Stomach smooth muscle (tissue), 2 donors: ENCODE results near the gene SPEF2.

ENCODE experiments used
- H3K27ac ChIP-seq: one replicate; pipeline ENCODE4 v1.7.0; 2013; ENCODE audit warnings: mild to moderate bottlenecking, low read length, inconsistent platforms
- H3K27me3 ChIP-seq, 2 donors: one replicate each; pipeline ENCODE4 v1.7.0; 2013; ENCODE audit warnings: low read length in 2 of 2; ENCODE audit not compliant: insufficient read depth in 2 of 2, control insufficient read depth in 1 of 2
- H3K36me3 ChIP-seq, 2 donors: one replicate each; pipeline ENCODE4 v1.7.0; 2013; ENCODE audit warnings: low read length in 2 of 2; ENCODE audit not compliant: control insufficient read depth in 2 of 2, insufficient read depth in 2 of 2
- H3K4me1 ChIP-seq: one replicate; pipeline ENCODE4 v1.7.0; 2013; ENCODE audit warnings: low read length; ENCODE audit not compliant: control insufficient read depth, insufficient read depth
- H3K4me3 ChIP-seq, 2 donors: one replicate each; pipeline ENCODE4 v1.7.0; 2013; ENCODE audit warnings: low read length in 2 of 2
- H3K9ac ChIP-seq, 2 donors: one replicate each; pipeline ENCODE4 v1.7.0; 2013; ENCODE audit warnings: low read length in 2 of 2, mild to moderate bottlenecking in 1 of 2
- H3K9me3 ChIP-seq, 2 donors: one replicate each; pipeline ENCODE4 v1.7.0; 2013; ENCODE audit warnings: low read length in 2 of 2; ENCODE audit not compliant: control insufficient read depth in 2 of 2
- donor health status: healthy.
- donor health status: Pancreatic carcinoma.

SPEF2 gene

GRCh38 chr5:35819668-35820067 lies 202.0 kb downstream of the SPEF2 start:
- Histone ChIP-seq H3K4me1 (no peaks in the 10 kb centered on the region), H3K9ac (no peak overlapping the region), H3K4me3 (no peak overlapping the region), H3K36me3 (no peaks in the 10 kb centered on the region), H3K9me3 (no peaks in the 10 kb centered on the region), H3K27me3 (peaks cover 0 to 2% of the 10 kb centered on the region in 2 donors), H3K27ac (no peak overlapping the region)

- Histone ChIP-seq H3K27ac (no peak overlapping the region), H3K27me3 (peaks cover 0 to 4% of the 10 kb centered on the region in 2 donors), H3K9ac (no peak overlapping the region), H3K4me1 (no peaks in the 10 kb centered on the region), H3K4me3 (no peak overlapping the region), H3K36me3 (no peaks in the 10 kb centered on the region), H3K9me3 (no peaks in the 10 kb centered on the region)
Measured at GRCh38 chr5:35820735-35821134, 203.1 kb downstream of the SPEF2 start.

GRCh38 chr5:35821513-35821912 lies 203.8 kb downstream of the SPEF2 start:
- H3K9ac ChIP-seq: no peak overlapping the region
- H3K4me1 ChIP-seq: no peaks in the 10 kb centered on the region
- H3K36me3 ChIP-seq: no peaks in the 10 kb centered on the region
- peaks cover 0 to 4% of the 10 kb centered on the region in 2 donors for H3K27me3 ChIP-seq
- no peaks in the 10 kb centered on the region for H3K9me3 ChIP-seq
- H3K4me3 ChIP-seq: no peak overlapping the region
- H3K27ac ChIP-seq: no peak overlapping the region

- Histone ChIP-seq H3K27ac (no peak overlapping the region), H3K4me1 (no peaks in the 10 kb centered on the region), H3K9ac (no peak overlapping the region), H3K36me3 (no peaks in the 10 kb centered on the region), H3K4me3 (no peak overlapping the region), H3K9me3 (no peaks in the 10 kb centered on the region), H3K27me3 (peaks cover 0 to 4% of the 10 kb centered on the region in 2 donors)
Measured at GRCh38 chr5:35822511-35822910, 204.8 kb downstream of the SPEF2 start.

- Histone ChIP-seq H3K9me3 (no peaks in the 10 kb centered on the region), H3K27me3 (peaks cover 0 to 4% of the 10 kb centered on the region in 2 donors)
Measured at GRCh38 chr5:35823347-35824098, 205.9 kb downstream of the SPEF2 start.

GRCh38 chr5:35826056-35826455 lies 208.4 kb downstream of the SPEF2 start:
- Histone ChIP-seq H3K36me3 (no peaks in the 10 kb centered on the region), H3K4me1 (no peaks in the 10 kb centered on the region), H3K27me3 (peaks cover 0 to 4% of the 10 kb centered on the region in 2 donors), H3K27ac (no peak overlapping the region), H3K9me3 (no peaks in the 10 kb centered on the region), H3K9ac (no peak overlapping the region), H3K4me3 (no peak overlapping the region)

More at GRCh38 chr5:35823347-35824098, 205.9 kb downstream of the SPEF2 start:
- H3K36me3 ChIP-seq: no peaks in the 10 kb centered on the region
- no peak overlapping the region for H3K27ac ChIP-seq
- no peaks in the 10 kb centered on the region for H3K4me1 ChIP-seq
- no peak overlapping the region for H3K9ac ChIP-seq
- no peak overlapping the region for H3K4me3 ChIP-seq

GRCh38 chr5:35826554-35826953 lies 208.9 kb downstream of the SPEF2 start:
- no peak overlapping the region for H3K27ac ChIP-seq
- no peaks in the 10 kb centered on the region for H3K4me1 ChIP-seq
- H3K36me3 ChIP-seq: no peaks in the 10 kb centered on the region
- H3K4me3 ChIP-seq: no peak overlapping the region
- H3K9me3 ChIP-seq: no peaks in the 10 kb centered on the region
- H3K9ac ChIP-seq: no peak overlapping the region
- peaks cover 0 to 4% of the 10 kb centered on the region in 2 donors for H3K27me3 ChIP-seq

- Histone ChIP-seq H3K4me3 (no peak overlapping the region), H3K9ac (no peak overlapping the region), H3K27ac (no peak overlapping the region), H3K27me3 (peaks cover 0 to 2% of the 10 kb centered on the region in 2 donors), H3K36me3 (no peaks in the 10 kb centered on the region), H3K9me3 (no peaks in the 10 kb centered on the region), H3K4me1 (no peaks in the 10 kb centered on the region)
Measured at GRCh38 chr5:35828082-35828598, 210.5 kb downstream of the SPEF2 start.

GRCh38 chr5:35830587-35830986 lies 212.9 kb downstream of the SPEF2 start:
- Histone ChIP-seq H3K9ac (no peak overlapping the region), H3K27ac (no peak overlapping the region), H3K4me3 (no peak overlapping the region), H3K27me3 (no peaks in the 10 kb centered on the region), H3K36me3 (no peaks in the 10 kb centered on the region), H3K9me3 (no peaks in the 10 kb centered on the region), H3K4me1 (no peaks in the 10 kb centered on the region)

- H3K27ac ChIP-seq: no peak overlapping the region
- no peaks in the 10 kb centered on the region for H3K4me1 ChIP-seq
- no peaks in the 10 kb centered on the region for H3K27me3 ChIP-seq
- H3K9ac ChIP-seq: no peak overlapping the region
- H3K36me3 ChIP-seq: no peaks in the 10 kb centered on the region
- no peak overlapping the region for H3K4me3 ChIP-seq
- no peaks in the 10 kb centered on the region for H3K9me3 ChIP-seq
Measured at GRCh38 chr5:35832762-35833161, 215.1 kb downstream of the SPEF2 start.

- Histone ChIP-seq H3K27me3 (no peaks in the 10 kb centered on the region), H3K27ac (no peak overlapping the region), H3K9me3 (no peaks in the 10 kb centered on the region), H3K36me3 (no peaks in the 10 kb centered on the region), H3K9ac (no peak overlapping the region), H3K4me3 (no peak overlapping the region), H3K4me1 (no peaks in the 10 kb centered on the region)
Measured at GRCh38 chr5:35833224-35833623, 215.6 kb downstream of the SPEF2 start.
